CD4-positive, alpha-beta T cell treated with Interleukin-21 for 1 hour (primary cell): ENCODE measurements around the gene ADRA1B.

Experiments used
- DNase-seq: peaks from one replicate; pipeline ENCODE4 v3.0.0-alpha.2; 2020

ADRA1B gene

DNA sequence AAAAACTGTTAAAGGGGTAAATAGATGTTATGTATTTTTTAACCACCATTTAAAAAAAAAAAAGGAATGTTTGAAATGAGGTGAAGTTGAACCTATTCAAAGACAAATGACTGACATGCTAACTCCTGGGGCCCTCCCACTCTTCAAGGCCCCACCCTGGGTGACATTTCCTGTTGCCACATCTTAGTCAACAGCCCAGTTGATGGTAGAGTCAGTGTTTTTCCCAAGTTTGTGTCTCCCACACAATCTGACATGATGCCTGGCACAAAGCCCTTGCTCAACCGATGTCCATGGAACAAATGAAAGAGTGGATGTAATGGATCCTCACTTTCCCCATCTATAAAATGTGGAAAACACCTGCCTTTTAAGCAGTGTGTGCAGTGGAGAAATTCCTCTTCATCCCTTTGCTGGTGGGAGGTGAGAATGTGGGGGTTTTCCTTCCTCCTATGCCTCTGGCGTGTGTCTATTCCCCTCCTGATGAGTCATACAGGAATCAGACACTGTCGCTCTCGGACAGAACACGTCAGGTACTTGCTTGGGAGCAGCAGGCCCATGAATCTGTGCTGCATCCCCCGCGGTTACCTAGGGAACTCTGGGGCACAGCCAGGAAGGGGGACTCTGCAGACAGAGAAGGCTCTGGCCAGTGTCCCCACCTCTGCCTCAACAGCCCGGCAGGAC is 13.7 kb upstream of the ADRA1B start:
- DNase-seq = no peak

DNA sequence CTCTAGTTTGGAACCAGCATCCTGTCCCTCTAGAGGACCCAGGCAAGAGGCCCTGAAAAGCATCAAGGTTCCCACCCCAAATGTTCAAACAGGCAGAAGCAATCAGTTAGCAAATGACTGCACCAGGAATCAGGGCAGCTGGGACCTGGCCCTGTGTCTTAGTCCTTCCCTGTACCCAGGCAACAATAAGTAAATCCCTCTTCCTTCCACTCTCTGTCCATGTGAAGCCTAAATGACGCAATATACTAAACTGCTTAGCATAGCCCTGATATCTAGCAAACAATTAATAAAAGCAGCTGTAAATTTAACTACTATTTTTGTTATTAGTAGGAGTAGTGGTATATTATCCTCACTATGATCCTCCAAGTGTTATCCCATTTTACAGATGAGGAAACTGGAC is 13.2 kb upstream of the ADRA1B start:
- DNase-seq = no peak

DNA sequence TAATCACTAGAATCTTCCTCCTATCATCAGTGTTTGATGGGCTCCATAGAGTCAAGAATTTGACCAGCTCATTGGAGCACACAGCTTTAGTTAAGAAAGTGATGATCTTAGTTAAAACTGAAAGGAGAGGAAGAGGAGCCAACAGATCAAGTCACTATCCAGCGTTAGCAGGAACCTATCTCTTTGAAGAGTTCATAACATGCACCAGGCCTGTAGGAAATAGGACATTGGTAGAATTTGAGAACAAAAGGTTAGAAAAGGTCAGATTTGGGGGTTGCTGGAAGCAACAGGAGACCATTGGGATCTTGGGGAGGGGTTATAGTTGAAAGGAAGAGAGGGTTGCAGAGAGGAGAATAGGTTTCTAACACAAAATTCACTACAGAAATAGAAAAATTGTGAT is 11.4 kb upstream of the ADRA1B start:
- no peak for DNase-seq

DNA sequence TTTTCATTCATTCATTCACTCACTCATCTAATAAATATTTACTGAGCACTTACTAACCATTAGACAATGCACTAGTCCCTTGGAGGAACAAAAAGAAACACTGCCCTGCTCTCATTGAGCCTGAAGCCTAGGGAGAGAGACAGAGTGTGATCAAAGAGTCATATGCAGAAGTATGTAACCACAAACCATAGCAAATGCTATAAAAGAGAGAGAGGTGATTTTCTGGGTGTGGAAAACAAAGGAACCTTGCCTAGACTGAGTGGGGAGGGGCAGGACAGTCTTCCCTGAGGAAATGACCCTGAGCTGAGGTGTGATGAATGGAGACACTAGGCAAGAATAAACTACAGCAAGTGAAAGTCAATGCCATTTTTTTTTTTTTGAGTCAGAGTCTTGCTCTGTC is 10.8 kb upstream of the ADRA1B start:
- no peak for DNase-seq

DNA sequence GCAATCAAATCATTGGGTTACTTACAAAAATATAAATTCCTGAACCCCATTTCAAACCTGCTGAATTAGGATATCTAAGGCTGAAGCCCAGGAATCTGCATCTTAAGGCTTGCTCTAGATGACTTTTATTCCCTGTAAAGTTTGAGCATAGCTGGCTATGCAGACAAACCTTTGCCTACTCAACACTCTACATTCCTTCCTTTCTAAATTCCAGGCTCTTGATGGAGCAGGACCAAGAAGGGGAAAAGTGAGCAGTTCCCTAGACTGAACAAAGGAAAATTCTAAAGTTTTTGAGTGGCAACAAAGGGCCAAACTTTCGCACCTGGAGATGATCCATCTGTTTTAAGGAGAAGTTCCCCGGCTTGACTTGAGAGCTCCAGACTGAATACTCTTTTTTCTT is 9.8 kb upstream of the ADRA1B start:
- DNase-seq = no peak

DNA sequence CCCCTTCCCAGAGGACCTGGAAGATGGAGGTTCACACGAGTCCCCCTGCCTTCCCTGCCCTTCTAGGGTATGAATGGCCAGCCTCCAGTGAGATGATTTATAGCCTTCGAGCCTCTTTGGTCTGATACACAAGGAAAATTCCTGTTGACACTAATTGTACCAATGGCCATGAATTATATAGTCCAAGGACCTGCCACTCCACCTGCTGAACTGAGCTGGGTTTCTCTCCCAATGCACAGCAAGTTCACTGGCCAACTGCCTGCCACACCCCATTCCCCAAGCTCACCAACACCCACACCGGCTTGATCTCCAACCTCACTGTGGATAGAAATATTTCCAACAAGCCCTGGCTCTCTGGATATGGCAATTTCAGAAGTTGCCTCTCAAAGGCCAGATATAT is 9.3 kb upstream of the ADRA1B start:
- DNase-seq = no peak

DNA sequence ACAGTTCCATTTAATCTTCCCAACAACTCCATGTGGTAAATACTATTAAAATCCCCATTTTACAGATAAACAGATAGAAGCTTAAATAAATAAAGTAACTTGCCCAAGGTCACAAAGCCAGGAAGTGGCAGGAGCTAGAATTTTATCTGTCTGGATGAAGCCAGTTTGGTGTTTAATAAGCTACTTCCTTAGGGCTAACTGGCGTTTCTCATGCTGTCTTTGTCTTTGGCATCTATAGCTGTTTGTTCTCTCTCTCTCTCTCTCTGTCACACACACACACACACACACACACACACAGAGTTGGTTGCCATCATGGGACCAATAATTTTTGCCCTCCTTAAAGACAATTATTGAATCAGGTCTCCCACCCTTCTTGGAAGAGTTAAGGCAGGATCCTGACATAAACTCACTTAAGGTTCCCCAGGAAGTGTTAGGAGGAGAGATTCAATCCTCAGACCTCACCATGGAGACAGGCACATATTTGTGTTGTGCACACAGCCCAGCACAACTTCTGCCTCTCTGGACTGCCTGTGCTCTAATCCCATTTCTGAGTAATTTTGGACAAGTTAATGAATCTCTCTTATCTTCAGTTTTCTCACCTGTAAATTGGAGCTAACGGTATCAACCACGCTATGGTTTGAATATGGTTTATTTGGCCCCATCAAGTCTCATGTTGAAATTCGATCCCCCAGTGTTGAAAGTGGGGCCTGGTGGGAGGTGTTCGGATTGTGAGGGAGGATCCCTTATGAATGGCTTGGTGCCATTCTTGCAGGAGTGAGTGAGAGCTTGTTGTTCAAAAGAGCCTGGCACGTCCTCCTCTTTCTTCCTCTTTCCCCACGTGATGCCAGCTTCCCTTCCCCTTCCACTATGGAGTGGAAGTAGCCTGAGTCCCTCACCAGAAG is 8.3 kb upstream of the ADRA1B start:
- DNase-seq = no peak

DNA sequence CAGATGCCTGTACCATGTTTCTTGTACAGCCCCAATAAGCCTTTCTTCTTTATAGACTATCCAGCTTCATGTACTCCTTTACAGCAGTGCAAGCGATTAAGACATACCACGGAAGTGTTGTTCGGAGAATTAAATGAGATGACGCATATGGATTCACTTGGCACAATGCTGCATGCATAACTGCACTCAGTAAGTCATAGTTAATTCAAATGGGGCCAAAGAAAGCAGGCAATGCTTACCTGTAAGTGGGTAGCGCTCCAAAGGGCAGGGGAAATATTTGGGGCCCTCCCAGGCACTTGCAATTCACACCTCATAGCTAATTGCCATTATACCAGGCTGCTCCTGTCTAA is 7.7 kb upstream of the ADRA1B start:
- DNase-seq = no peak

DNA sequence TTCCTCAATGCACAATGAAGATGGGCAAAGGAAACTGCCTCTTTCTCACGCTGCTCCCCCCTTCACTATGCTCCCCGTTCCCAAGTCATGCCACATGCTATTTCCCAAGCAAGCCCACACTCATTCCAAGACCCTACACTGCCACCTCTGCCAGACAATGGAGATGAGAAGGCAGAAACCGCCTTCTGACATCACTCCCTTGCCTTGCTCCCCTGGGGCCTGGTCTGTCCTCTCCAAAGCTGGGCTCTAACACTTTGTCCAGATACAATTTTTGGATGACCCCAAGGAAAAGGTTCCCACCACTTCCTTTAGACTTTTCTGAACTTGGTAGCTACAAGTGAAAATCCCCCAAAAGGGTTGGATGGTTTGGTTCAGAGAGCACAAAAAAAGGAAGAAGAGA is 7.2 kb upstream of the ADRA1B start:
- DNase-seq = no peak

DNA sequence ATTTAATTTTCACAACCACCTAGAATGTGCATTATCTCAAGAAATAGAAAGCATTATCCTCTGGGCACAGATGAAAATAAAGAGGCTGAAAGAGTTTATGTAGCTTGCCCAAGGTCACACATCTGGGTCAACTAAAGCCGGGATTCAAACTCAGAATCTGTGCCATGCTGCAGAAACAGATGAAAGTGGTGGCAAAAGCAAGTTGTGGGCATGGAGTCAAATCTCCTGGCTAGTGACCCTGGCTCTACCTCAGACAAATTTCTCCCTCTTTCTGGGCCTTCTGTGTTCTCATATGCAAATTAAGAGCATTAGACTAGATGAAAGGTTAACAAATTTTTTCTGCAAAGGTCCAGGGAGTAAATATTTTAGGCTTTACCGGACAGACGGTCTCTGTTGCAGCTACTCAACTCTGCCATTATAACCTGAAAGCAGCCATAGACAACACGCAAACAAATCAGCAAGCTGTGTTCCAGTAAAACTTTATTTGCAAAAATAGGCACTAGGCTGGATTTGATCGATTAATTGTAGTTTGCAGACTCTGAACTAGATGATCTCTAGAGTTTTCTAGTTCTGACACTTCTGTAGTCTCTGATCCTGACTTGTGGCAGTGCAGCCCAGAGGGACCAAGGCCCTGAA is 6.0 kb upstream of the ADRA1B start:
- no peak for DNase-seq

DNA sequence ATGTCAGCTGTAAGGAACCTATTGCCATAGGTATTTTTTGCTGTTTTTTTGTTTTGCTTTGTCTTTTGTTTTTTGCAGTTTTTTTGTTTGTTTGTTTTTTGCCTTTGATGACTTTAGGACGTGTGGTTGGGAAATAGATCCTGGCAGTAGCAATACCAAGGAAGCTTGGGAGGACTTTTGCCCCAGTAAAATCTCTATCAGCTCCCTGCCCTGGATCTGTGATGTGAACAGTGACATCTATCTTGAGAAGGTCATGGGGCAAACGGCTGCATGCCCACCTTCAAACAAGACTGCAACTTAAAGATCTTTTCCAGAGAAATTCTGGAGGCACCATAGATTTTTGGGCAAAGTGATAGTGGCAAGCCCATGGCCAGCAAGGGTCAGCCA is 5.4 kb upstream of the ADRA1B start:
- no peak for DNase-seq

DNA sequence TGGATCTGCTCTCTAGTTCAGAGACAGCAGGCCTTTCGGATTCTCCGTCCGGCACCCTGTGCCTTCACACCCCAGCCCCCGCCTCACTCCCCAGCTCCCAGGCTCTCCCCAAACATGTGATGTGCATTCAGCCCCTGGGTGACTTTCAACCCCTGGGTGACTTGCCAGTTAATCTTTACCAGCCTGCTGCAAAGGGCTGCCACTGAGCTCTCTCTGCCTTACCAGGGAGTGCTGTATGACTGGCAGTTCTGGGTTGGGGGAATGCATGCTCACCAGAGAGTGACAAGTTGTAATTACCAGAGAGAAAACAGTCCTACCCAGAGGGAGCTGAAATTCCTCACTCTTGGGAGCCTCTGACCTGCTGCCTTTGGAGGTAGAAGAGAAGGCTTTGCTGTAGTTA is 4.9 kb upstream of the ADRA1B start:
- no peak for DNase-seq

DNA sequence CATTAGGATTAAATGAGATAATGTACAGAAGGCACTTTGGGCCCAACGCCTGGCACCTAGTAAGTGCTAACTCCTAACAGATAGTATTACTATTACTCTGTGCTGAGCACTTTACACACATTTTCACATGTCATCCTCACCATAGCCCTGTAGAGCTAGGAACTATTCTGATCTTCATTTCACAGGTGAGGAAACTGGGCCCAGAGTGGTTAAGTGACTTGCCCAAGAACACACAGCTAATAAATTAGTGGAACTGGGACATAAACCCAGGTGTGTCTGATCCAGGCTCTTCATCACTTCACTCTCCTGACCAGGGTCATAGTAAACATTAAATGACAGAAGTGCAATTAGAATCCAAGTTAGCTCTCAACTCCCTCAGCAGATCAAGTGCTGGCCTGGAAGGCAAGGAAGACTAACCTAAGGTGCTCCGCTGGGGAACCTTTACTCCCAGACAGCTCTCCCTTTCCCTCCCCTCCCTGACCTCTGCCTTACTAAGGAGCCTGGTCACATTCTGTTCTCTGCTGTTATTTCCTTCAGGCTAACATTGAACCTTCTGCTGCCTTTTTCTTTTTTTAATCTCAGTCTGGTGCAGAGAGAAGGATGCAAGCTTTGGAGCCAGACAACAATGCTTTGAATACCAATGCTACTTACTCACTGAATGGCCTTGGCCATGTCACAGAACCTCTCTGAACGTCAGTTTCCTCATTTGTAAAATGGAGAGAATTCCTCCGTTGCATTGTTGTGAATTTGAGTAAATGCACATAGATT is 4.1 kb upstream of the ADRA1B start:
- no peak for DNase-seq

DNA sequence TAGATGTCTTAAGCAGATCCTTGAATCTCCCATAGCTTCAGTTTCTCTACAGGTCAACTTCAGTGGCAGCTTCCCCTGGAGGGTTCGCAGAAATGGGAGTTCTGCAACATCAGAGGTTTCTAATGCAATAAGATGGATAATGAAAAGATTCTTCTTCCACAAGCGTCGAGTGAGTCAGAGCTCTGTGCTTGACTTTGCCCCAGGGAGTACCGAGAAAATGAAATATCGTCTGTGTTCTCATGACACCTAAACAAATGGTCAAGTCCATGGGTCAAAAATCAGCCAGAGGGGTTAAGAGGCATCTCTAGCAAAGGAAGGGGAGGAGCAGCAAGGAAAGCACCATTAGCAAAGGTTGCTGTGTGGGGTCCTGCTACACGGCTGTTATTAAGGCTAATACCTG is 3.2 kb upstream of the ADRA1B start:
- DNase-seq = no peak

DNA sequence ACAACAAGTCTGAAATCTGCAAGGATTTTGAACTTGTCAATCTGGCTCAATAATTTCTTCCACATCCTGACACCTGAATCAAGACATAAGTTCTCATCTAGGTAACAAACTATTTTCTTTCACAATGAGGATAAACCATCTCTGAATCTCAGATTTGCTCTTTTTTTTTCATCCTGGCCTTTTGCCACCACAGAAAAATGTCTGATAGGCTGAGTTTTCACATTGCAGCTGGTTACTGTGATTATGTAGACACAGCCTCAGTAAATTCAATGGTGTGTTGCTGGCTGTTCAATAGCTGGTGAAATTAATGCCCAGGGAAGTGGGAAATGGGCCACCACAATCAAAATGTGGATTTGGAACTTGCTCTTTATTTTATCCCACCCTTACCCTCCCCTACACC is 2.8 kb upstream of the ADRA1B start:
- no peak for DNase-seq

DNA sequence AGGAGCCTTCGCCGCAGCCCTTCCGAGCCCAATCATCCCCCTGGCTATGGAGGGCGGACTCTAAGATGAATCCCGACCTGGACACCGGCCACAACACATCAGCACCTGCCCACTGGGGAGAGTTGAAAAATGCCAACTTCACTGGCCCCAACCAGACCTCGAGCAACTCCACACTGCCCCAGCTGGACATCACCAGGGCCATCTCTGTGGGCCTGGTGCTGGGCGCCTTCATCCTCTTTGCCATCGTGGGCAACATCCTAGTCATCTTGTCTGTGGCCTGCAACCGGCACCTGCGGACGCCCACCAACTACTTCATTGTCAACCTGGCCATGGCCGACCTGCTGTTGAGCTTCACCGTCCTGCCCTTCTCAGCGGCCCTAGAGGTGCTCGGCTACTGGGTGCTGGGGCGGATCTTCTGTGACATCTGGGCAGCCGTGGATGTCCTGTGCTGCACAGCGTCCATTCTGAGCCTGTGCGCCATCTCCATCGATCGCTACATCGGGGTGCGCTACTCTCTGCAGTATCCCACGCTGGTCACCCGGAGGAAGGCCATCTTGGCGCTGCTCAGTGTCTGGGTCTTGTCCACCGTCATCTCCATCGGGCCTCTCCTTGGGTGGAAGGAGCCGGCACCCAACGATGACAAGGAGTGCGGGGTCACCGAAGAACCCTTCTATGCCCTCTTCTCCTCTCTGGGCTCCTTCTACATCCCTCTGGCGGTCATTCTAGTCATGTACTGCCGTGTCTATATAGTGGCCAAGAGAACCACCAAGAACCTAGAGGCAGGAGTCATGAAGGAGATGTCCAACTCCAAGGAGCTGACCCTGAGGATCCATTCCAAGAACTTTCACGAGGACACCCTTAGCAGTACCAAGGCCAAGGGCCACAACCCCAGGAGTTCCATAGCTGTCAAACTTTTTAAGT is 819 bp downstream of the ADRA1B start:
- DNase-seq = no peak

DNA sequence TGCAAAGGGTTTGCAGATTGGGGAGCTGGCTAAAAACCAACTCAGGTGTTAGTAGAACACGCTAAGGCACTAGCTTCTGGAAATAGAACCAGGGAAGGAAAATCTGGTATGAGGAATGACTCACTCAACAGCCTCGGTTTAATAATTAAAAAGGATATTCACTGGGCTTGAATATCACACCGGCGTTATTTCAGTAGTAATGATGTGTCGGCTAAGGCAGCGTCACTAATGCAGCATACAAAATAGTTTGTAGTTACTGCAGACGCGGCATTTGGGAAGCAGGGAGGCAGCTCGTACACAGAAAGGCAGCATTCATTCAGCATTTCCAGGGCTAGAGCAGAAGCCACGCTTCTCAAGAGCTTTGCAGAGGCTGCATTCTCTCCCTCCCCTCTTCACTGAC is 1.7 kb downstream of the ADRA1B start:
- no peak for DNase-seq

DNA sequence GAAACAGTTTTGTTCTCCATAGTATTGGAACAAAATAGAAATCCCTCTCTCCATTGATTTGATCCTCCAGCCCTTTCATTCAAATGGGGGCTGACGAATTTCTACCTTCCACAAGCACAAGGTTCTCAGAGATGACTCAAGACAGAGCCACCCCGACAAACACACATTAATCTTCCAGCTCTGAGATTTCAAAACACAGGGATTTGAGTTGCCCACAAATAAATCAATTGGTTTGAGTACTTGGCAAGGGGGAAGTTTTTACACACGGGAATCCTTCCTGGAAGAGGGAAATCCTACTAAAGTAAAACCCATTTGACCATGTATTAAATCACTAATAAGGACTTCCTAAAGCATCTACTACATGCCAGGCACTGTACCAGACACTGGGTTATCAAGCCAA is 5.4 kb downstream of the ADRA1B start:
- no peak for DNase-seq

DNA sequence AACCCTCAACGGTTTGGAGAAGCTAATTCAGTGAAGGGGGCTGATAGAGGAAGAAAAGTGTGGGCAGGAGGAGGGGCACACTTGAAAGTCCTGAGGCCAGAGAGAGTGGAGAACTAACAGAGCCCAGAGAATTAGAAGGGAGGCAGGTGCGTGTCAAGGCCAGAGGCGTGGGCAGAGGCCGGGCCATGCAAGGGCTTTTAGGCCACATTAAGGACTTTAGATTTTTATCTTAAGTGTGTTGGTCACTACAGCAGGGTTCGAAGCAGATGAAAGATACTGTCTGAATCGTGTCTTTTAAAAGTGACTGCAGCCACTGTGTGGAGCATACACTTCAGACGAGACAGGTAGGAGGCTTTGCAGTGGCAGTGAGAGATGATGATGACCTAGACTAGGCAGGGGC is 6.7 kb downstream of the ADRA1B start:
- no peak for DNase-seq

DNA sequence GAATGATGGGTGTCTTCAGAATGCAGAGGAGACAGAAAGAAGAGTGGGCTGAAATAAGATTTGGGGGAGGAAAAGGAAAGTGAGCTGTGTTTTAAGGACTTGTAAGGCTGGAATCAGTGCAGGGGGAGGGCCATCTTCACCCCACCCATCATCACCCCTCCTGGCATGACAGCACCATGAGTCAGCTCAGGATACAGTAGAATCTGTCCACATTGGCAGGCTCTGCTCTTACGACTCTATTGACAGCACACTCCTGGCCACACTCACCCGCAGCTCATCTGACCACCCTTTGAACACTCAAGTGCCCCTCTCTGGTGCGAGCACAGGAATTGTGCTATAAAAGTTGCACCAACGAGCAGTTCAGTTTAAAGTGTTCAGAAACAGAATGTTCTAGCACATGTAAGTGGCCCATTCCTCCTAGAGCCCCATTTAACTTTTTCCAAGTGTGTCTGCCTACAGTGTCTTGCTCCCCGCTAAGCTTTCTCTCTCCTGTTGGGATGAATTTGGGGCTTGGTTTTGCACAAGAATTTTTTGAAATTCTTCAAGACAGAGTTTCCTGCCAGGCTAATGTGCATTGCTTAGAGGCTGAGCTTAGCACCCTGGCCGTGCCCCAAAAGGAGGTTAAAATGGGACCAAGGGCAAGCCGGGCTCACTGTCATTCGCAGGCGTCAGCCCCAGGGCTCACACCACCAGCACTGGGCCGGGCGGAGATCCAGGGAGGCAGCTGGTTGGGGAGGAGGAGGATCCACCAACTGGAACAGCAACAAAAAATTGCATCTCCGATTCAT is 12.0 kb downstream of the ADRA1B start:
- no peak for DNase-seq

DNA sequence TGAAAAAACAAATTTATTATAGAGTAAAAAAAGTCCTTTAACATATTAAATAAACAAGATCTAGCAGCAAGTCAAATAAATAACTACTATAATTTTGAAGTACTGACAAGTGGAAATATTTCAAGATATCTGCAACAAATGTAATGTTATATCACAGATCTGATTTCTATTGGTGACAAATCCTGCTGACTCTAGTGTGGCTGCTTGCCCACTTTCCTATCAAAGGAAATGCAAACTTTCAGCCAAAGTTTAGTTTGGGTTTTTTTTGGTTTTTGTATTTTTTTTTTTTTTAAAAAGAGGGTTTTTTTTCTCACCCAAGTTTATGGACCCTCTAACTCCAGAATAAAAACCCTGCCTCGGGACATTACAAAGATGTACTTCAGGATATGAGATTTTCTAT is 12.9 kb downstream of the ADRA1B start:
- no peak for DNase-seq
